ENCODE measurements around the gene NAA35. TPM values are rescaled to one million over a fixed set of nuclear protein-coding genes. Genes with fewer than 3 reads are reported as not detected.
A peak's percentile ranks its signal among the peaks of the same experiment; 100 is the strongest.

NAA35 gene
- total RNA-seq, 1 donor from 2014 or later: 20.3 TPM

GRCh38 chr9:85940275-85940831 lies 593 bp upstream of the NAA35 start:
- intact Hi-C loops (cut with DNase I): no loop called here
- Histone ChIP-seq H3K4me1 (peaks cover 27% of the 10 kb centered on the region), H3K4me3 (peak overlapping the region; percentile 97), H3K27me3 (ENCODE audit: low read depth) (no peaks in the 10 kb centered on the region), H3K9me3 (no peaks in the 10 kb centered on the region), H3K27ac (peak overlapping the region; percentile 91), H3K36me3 (peaks cover 20% of the 10 kb centered on the region)
- no peak for DNase-seq
- ATAC-seq: no peak
- TF ChIP-seq, protein P1, sequence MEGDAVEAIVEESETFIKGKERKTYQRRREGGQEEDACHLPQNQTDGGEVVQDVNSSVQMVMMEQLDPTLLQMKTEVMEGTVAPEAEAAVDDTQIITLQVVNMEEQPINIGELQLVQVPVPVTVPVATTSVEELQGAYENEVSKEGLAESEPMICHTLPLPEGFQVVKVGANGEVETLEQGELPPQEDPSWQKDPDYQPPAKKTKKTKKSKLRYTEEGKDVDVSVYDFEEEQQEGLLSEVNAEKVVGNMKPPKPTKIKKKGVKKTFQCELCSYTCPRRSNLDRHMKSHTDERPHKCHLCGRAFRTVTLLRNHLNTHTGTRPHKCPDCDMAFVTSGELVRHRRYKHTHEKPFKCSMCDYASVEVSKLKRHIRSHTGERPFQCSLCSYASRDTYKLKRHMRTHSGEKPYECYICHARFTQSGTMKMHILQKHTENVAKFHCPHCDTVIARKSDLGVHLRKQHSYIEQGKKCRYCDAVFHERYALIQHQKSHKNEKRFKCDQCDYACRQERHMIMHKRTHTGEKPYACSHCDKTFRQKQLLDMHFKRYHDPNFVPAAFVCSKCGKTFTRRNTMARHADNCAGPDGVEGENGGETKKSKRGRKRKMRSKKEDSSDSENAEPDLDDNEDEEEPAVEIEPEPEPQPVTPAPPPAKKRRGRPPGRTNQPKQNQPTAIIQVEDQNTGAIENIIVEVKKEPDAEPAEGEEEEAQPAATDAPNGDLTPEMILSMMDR (IDR thresholded peaks at IDR 0.05): no peak

- peak overlapping the region; percentile 97 for H3K4me3 ChIP-seq
- intact Hi-C loops (cut with DNase I): no loop called here
- H3K27me3 ChIP-seq (ENCODE audit: low read depth): no peaks in the 10 kb centered on the region
- peak overlapping the region; percentile 91 for H3K27ac ChIP-seq
- TF ChIP-seq, protein P1 (IDR thresholded peaks at IDR 0.05): no peak
- DNase-seq (no peak), ATAC-seq (no peak)
- no peaks in the 10 kb centered on the region for H3K9me3 ChIP-seq
- H3K36me3 ChIP-seq: peaks cover 31% of the 10 kb centered on the region
- H3K4me1 ChIP-seq: peaks cover 27% of the 10 kb centered on the region
Observed at GRCh38 chr9:85941622-85941940, 635 bp downstream of the NAA35 start.

DNA sequence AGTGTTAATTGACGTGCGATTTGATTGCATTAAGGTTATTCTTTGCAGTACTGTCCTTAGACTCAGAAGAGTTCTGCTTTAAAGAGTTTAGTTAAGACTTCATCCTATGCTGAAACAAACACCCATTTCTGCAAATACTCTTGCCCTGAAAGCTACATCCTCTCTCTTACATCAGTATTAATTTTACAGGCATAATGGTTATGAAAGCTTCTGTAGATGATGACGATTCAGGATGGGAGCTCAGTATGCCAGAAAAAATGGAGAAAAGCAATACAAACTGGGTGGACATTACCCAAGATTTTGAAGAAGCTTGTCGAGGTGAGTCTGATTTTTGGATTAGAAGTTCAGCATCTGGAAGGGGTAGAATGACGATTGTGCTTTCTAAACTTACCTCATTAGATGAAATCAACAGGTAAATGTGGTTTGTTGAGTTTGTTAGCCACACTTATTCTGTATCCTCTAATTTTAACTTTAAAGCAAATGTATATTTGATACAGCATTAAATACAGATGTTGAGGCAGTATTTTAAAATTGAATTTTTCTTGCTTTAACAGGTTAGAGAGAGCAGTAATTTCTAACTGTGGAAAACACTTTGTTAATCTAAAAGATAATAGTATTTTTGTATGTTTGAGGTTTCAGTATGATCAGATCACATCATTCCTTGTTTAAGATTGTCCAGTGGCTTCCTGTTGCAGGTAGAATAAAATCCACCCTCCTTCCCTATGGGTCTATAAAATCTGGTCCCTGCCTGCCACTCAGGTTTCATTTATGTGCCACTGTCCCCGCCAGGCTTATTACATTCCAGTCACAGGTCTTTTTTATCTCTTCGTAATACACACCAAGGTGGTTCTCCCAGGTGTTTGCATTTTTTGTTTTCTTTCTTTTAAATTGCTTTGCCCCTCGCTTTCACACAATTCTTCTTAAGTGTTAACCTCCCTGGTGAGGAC lies 1.3 kb downstream of the NAA35 start:
- Histone ChIP-seq H3K27me3 (ENCODE audit: low read depth) (no peaks in the 10 kb centered on the region), H3K4me3 (peak overlapping the region; percentile 97), H3K27ac (peak overlapping the region; percentile 91), H3K9me3 (no peaks in the 10 kb centered on the region), H3K4me1 (peaks cover 27% of the 10 kb centered on the region), H3K36me3 (peaks cover 38% of the 10 kb centered on the region)
- intact Hi-C loops (cut with DNase I): no loop called here
- DNase-seq (no peak), ATAC-seq (no peak)
- TF ChIP-seq, protein P1 (IDR thresholded peaks at IDR 0.05): no peak

- DNase-seq: no peak
- no peaks in the 10 kb centered on the region for H3K9me3 ChIP-seq
- H3K4me1 ChIP-seq: peaks cover 27% of the 10 kb centered on the region
- ATAC-seq: no peak
- intact Hi-C loops (cut with DNase I): no loop called here
- H3K27me3 ChIP-seq (ENCODE audit: low read depth): no peaks in the 10 kb centered on the region
- TF ChIP-seq, protein P1 (IDR thresholded peaks at IDR 0.05): no peak
- H3K36me3 ChIP-seq: peaks cover 40% of the 10 kb centered on the region
- no peak overlapping the region for H3K27ac ChIP-seq
- no peak overlapping the region for H3K4me3 ChIP-seq
Observed at GRCh38 chr9:85942913-85943709, 2.2 kb downstream of the NAA35 start.

DNA sequence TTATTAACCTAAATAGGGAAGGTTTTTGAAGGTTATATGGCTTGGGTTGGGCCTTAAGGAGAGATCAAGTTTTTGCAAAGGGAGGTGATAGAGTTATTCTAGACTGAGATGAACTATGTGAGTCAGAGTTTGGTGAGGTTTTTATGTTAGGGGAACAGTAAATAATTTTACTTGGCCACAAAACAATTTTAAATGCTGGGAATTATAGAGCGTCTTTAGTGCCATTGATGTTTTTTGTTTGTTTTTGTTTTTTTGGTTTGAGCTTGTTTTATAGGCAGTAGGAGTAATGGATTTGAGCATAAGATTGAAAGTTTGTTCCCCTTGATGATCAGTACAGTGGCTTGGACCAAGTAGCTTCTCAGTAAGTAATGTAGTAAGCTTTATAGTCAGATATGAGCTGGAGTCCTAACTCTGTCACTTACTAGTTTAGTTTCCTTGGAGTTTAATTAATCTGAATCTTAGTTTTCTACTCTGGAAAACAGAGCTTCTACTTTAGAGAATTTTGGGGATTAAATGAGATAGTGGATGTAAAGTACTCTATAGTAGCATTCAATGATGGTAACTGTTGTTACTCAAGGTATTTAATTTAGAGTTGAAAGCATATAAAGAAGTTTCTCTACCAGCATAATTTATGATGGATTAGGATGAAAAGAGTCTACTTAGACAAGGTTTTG lies 2.9 kb downstream of the NAA35 start:
- DNase-seq: no peak
- H3K27me3 ChIP-seq (ENCODE audit: low read depth): no peaks in the 10 kb centered on the region
- TF ChIP-seq, protein P1 (IDR thresholded peaks at IDR 0.05): no peak
- H3K9me3 ChIP-seq: no peaks in the 10 kb centered on the region
- peaks cover 40% of the 10 kb centered on the region for H3K36me3 ChIP-seq
- H3K4me1 ChIP-seq: peaks cover 27% of the 10 kb centered on the region
- no peak overlapping the region for H3K27ac ChIP-seq
- ATAC-seq: no peak
- intact Hi-C loops (cut with DNase I): no loop called here
- H3K4me3 ChIP-seq: no peak overlapping the region
